Right atrium auricular region (tissue), 2 donors: ENCODE results near the gene KCNH5. TPM values are rescaled to one million over a fixed set of nuclear protein-coding genes. Genes with fewer than 3 reads are reported as not detected.

Source experiments
- DNase-seq: peaks from one replicate; pipeline ENCODE4 v3.0.0-alpha.2; 2019; ENCODE audit warnings: low spot score
- H3K27ac ChIP-seq, 2 donors: fragments of 200-600 bp; sonication (generic); 1 replicate in 1 of 2; 2 replicates in 1 of 2; pipeline ENCODE4 v1.5.1; 2016 to 2019
- H3K27me3 ChIP-seq, 2 donors: fragments of 200-600 bp; sonication (generic); one replicate each; pipeline versions ENCODE4 v1.5.1 to v1.6.0; 2017 to 2019
- H3K36me3 ChIP-seq: fragments of 200-600 bp; sonication (generic); one replicate; pipeline ENCODE4 v1.5.1; 2016
- H3K4me1 ChIP-seq, 2 donors: fragments of 200-600 bp; sonication (generic); one replicate each; pipeline versions ENCODE4 v1.5.1 to v1.6.0; 2017 to 2019
- H3K4me3 ChIP-seq, 2 donors: fragments of 200-600 bp; sonication (generic); 1 replicate in 1 of 2; 2 replicates in 1 of 2; pipeline ENCODE4 v1.5.1; 2017 to 2019; ENCODE audit warnings: mild to moderate bottlenecking in 1 of 2, moderate library complexity in 1 of 2
- H3K9me3 ChIP-seq, 2 donors: fragments of 200-600 bp; sonication (generic); one replicate each; pipeline ENCODE4 v1.5.1; 2019
- CTCF ChIP-seq, 2 donors: fragments of 200-600 bp; sonication (generic); IDR thresholded peaks; one replicate each; pipeline ENCODE4 v1.5.1; 2019; ENCODE audit warnings: antibody characterized with exemption in 2 of 2
- total RNA-seq, 2 donors: library from RNA; depleted of rRNA; stranded (reverse); fragments of >200 nt; gene quantifications; one replicate each; pipeline ENCODE4 v1.1.0, GENCODE V29; 2016

Gene KCNH5
- total RNA-seq, 2 donors from 2014 or later = 1.3 TPM; not detected in 1

GRCh38 chr14:63039866-63040265 is 5.4 kb downstream of the KCNH5 start:
- Histone ChIP-seq H3K4me1 (peaks cover 0 to under 1% of the 10 kb centered on the region in 2 donors), H3K36me3 (no peaks in the 10 kb centered on the region), H3K4me3 (no peak overlapping the region), H3K9me3 (no peaks in the 10 kb centered on the region), H3K27me3 (peaks cover 0 to 9% of the 10 kb centered on the region in 2 donors), H3K27ac (no peak overlapping the region)
- no peak for DNase-seq
- TF ChIP-seq CTCF (IDR thresholded peaks at IDR 0.05) = peak in 1 of 2 donors; percentile 41

GRCh38 chr14:63032641-63033040 is 12.6 kb downstream of the KCNH5 start:
- no peak overlapping the region for H3K4me3 ChIP-seq
- no peak for DNase-seq
- H3K27me3 ChIP-seq = no peaks in the 10 kb centered on the region
- H3K9me3 ChIP-seq = no peaks in the 10 kb centered on the region
- no peak for TF ChIP-seq CTCF (IDR thresholded peaks at IDR 0.05)
- no peaks in the 10 kb centered on the region for H3K4me1 ChIP-seq
- H3K36me3 ChIP-seq = no peaks in the 10 kb centered on the region
- no peak overlapping the region for H3K27ac ChIP-seq

GRCh38 chr14:63032076-63032475 is 13.2 kb downstream of the KCNH5 start:
- Histone ChIP-seq H3K27ac (no peak overlapping the region), H3K9me3 (no peaks in the 10 kb centered on the region), H3K27me3 (no peaks in the 10 kb centered on the region), H3K4me3 (no peak overlapping the region), H3K36me3 (no peaks in the 10 kb centered on the region), H3K4me1 (no peaks in the 10 kb centered on the region)
- no peak for DNase-seq
- TF ChIP-seq CTCF (IDR thresholded peaks at IDR 0.05) = no peak

GRCh38 chr14:63030113-63030512 is 15.1 kb downstream of the KCNH5 start:
- no peak for DNase-seq
- no peaks in the 10 kb centered on the region for H3K4me1 ChIP-seq
- no peak for TF ChIP-seq CTCF (IDR thresholded peaks at IDR 0.05)

GRCh38 chr14:63027719-63028118 is 17.5 kb downstream of the KCNH5 start:
- no peaks in the 10 kb centered on the region for H3K27me3 ChIP-seq
- no peaks in the 10 kb centered on the region for H3K4me1 ChIP-seq
- no peak for DNase-seq
- H3K9me3 ChIP-seq = no peaks in the 10 kb centered on the region
- no peaks in the 10 kb centered on the region for H3K36me3 ChIP-seq
- no peak for TF ChIP-seq CTCF (IDR thresholded peaks at IDR 0.05)
- H3K4me3 ChIP-seq = no peak overlapping the region
- H3K27ac ChIP-seq = no peak overlapping the region

More at GRCh38 chr14:63030113-63030512, 15.1 kb downstream of the KCNH5 start:
- Histone ChIP-seq H3K9me3 (no peaks in the 10 kb centered on the region), H3K36me3 (no peaks in the 10 kb centered on the region), H3K27ac (no peak overlapping the region), H3K27me3 (no peaks in the 10 kb centered on the region), H3K4me3 (no peak overlapping the region)

GRCh38 chr14:63026491-63026890 is 18.8 kb downstream of the KCNH5 start:
- no peaks in the 10 kb centered on the region for H3K36me3 ChIP-seq
- no peaks in the 10 kb centered on the region for H3K4me1 ChIP-seq
- no peak for DNase-seq

More at GRCh38 chr14:63026491-63026890, 18.8 kb downstream of the KCNH5 start:
- TF ChIP-seq CTCF (IDR thresholded peaks at IDR 0.05) = no peak
- Histone ChIP-seq H3K4me3 (no peak overlapping the region), H3K9me3 (no peaks in the 10 kb centered on the region), H3K27ac (no peak overlapping the region), H3K27me3 (no peaks in the 10 kb centered on the region)
